Lower leg skin (tissue), 4 donors: Measurements from ENCODE around the gene PDZD2. TPM values are rescaled to one million over a fixed set of nuclear protein-coding genes. Genes with fewer than 3 reads are reported as not detected.
A peak's percentile ranks its signal among the peaks of the same experiment; 100 is the strongest.

Source experiments
- DNase-seq, 2 donors: peaks; one replicate each; pipeline ENCODE4 v3.0.0-alpha.2; 2019; ENCODE audit warnings: low spot score in 2 of 2
- H3K4me3 ChIP-seq: fragments of 200-600 bp; sonication (generic); 2 replicates; pipeline ENCODE4 v1.5.1; 2017; ENCODE audit warnings: mild to moderate bottlenecking, low read depth; ENCODE audit not compliant: poor library complexity, severe bottlenecking
- POLR2A ChIP-seq, 2 donors: fragments of 450-650 bp; IDR thresholded peaks; one replicate each; pipeline ENCODE4 v1.6.1; 2016 to 2017; ENCODE audit warnings: antibody characterized with exemption in 2 of 2, mild to moderate bottlenecking in 1 of 2, moderate library complexity in 1 of 2
- WGBS, 2 donors: methylation state at CpG; one replicate each; pipeline ENCODE4 v1.1.5; 2018; 5-methylcytosine and 5-hydroxymethylcytosine counted together
- intact Hi-C: fragments of 100-400 bp; cut with DNase I; formaldehyde crosslinking; loops from one replicate; pipeline ENCODE4 v1.15.0; 2023; ENCODE audit warnings: low total_unique reads
- total RNA-seq, 4 donors: library from RNA; depleted of rRNA; stranded (reverse); fragments of >200 nt; gene quantifications; one replicate each; pipeline ENCODE4 v1.1.0, GENCODE V29; 2016
- TF ChIP-seq, protein P1 (sequence below), 3 donors: fragments of 450-650 bp; IDR thresholded peaks; one replicate each; pipeline ENCODE4 v1.5.1; 2016; ENCODE audit warnings: antibody characterized with exemption in 3 of 3, mild to moderate bottlenecking in 3 of 3, moderate library complexity in 2 of 3

PDZD2 gene
- total RNA-seq, 4 donors from 2014 or later, result 102 to 150 (median 116) TPM

- intact Hi-C loops, result no loop called here
- H3K4me3 ChIP-seq, result no peak overlapping the region
- peak in 1 of 2 donors; percentile 18 for DNase-seq
- 89 to 90% methylated on average over 4 of the region's 4 CpGs for WGBS, 2 donors
- TF ChIP-seq POLR2A (IDR thresholded peaks at IDR 0.05), result no peak
- TF ChIP-seq, protein P1, sequence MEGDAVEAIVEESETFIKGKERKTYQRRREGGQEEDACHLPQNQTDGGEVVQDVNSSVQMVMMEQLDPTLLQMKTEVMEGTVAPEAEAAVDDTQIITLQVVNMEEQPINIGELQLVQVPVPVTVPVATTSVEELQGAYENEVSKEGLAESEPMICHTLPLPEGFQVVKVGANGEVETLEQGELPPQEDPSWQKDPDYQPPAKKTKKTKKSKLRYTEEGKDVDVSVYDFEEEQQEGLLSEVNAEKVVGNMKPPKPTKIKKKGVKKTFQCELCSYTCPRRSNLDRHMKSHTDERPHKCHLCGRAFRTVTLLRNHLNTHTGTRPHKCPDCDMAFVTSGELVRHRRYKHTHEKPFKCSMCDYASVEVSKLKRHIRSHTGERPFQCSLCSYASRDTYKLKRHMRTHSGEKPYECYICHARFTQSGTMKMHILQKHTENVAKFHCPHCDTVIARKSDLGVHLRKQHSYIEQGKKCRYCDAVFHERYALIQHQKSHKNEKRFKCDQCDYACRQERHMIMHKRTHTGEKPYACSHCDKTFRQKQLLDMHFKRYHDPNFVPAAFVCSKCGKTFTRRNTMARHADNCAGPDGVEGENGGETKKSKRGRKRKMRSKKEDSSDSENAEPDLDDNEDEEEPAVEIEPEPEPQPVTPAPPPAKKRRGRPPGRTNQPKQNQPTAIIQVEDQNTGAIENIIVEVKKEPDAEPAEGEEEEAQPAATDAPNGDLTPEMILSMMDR (IDR thresholded peaks at IDR 0.05), result no peak
Measured at GRCh38 chr5:32058101-32058500, 419.2 kb downstream of the PDZD2 start.

- TF ChIP-seq POLR2A (IDR thresholded peaks at IDR 0.05), result no peak
- TF ChIP-seq, protein P1 (IDR thresholded peaks at IDR 0.05), result no peak
- no peak for DNase-seq
- intact Hi-C loops, result no loop called here
Measured at GRCh38 chr5:32058997-32059396, 420.1 kb downstream of the PDZD2 start.

GRCh38 chr5:32059761-32060530, 421.0 kb downstream of the PDZD2 start:
- TF ChIP-seq POLR2A (IDR thresholded peaks at IDR 0.05), result no peak
- TF ChIP-seq, protein P1 (IDR thresholded peaks at IDR 0.05), result no peak
- WGBS, 2 donors, result 69 to 74% methylated on average over 4 of the region's 4 CpGs
- no peak for DNase-seq
- no peak overlapping the region for H3K4me3 ChIP-seq
- intact Hi-C loops, result no loop called here

More at GRCh38 chr5:32058997-32059396, 420.1 kb downstream of the PDZD2 start:
- no peak overlapping the region for H3K4me3 ChIP-seq
- WGBS, 2 donors, result 73 to 78% methylated on average over 3 of the region's 3 CpGs

DNA sequence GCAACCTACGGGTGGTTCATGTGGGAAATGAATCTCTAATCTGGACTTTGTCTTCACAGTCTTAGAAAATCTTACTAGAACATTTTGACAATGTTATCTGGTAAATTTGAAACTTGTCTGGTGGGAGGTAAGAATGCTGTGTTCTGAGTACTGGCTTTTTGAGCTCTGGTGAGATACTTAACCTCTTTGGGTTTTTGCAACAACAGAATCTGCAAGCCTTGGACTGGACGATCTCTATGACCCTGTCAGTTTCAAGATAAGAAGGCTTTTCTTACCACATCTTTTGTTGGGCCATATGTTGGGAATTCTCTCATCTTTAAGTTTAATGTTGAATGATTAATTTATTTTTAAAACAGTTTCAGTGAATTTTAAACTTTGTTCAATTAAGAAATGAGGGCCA, 422.3 kb downstream of the PDZD2 start:
- no peak overlapping the region for H3K4me3 ChIP-seq
- no peak for DNase-seq
- 94 to 97% methylated on average over 2 of the region's 2 CpGs for WGBS, 2 donors
- intact Hi-C loops, result no loop called here
- TF ChIP-seq POLR2A (IDR thresholded peaks at IDR 0.05), result no peak
- TF ChIP-seq, protein P1 (IDR thresholded peaks at IDR 0.05), result no peak

- DNase-seq, result peak in 1 of 2 donors; percentile 6
- 83 to 84% methylated on average over 5 of the region's 5 CpGs for WGBS, 2 donors
- intact Hi-C loops, result no loop called here
Measured at GRCh38 chr5:32066448-32066847, 427.5 kb downstream of the PDZD2 start.

More at GRCh38 chr5:32066448-32066847, 427.5 kb downstream of the PDZD2 start:
- H3K4me3 ChIP-seq, result no peak overlapping the region
- TF ChIP-seq, protein P1 (IDR thresholded peaks at IDR 0.05), result no peak
- no peak for TF ChIP-seq POLR2A (IDR thresholded peaks at IDR 0.05)
